Measurements from ENCODE around the gene CENPP. TPM values are rescaled to one million over a fixed set of nuclear protein-coding genes. Genes with fewer than 3 reads are reported as not detected.
"Not testable (repeated sequence)": the region's sequence is repeated elsewhere in the genome, so short reads cannot be mapped to it uniquely, and the experiment has no call there.

CENPP gene
- total RNA-seq, 1 donor from 2014 or later: 4.4 TPM

GRCh38 chr9:92590377-92590776 lies 264.6 kb downstream of the CENPP start:
- no peak for TF ChIP-seq CTCF (conservative IDR thresholded peaks at IDR 0.05; ENCODE audit: low read depth, low read length)
- no peak overlapping the region for H3K4me3 ChIP-seq (ENCODE audit: low read depth, low read length)
- DNase-seq (ENCODE audit: low read depth): no peak

- no peak overlapping the region for H3K4me3 ChIP-seq (ENCODE audit: low read depth, low read length)
- TF ChIP-seq CTCF (conservative IDR thresholded peaks at IDR 0.05; ENCODE audit: low read depth, low read length): no peak
- no peak for DNase-seq (ENCODE audit: low read depth)
These were observed 266.8 kb downstream of the CENPP start for GRCh38 chr9:92592537-92592936.

DNA sequence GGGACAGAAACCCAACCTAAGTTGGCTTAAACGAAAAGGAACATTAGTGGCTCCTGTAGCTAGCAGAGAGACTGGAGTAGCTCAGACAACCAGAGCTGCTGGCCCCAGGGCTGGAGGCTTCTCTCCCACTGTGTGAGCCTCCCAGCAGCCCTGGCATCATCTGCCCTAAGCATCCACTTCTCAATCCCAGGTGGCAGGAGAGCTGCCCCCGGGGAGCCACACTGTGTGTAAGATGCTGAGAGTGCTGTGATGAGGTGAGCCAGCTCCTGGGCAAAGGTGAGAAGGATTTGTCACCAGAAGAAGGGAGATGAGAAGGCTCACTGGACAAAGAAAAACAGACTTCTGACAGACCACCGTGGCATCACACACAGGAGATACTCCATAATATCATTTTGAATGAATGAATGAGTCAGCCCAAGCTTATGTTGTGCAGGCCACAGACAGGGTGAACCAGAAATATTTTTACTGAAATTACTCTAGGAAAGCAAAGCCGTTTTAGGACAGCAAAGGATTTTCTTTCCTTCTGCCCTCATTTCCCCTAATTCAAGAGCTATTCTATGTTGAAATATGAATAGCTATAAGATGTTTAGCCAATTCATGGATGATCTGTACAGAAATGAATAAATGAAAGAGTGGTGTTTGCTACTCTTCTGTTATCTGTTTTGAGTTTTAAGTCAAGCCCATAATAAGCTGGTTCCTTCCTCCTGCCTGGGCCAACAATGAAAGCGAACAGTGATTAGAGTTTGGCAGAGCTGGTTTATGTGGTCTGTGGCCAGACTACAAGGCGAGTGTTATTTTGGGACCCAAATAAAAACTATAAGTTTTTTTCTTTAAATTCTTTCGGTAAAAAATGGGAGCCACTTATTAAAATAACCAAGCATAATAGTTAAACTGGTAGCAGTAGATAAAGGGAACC lies 267.5 kb downstream of the CENPP start:
- TF ChIP-seq CTCF (conservative IDR thresholded peaks at IDR 0.05; ENCODE audit: low read depth, low read length): no peak
- no peak for DNase-seq (ENCODE audit: low read depth)
- H3K4me3 ChIP-seq (ENCODE audit: low read depth, low read length): no peak overlapping the region

- DNase-seq (ENCODE audit: low read depth); H3K4me3 ChIP-seq (ENCODE audit: low read depth, low read length): not testable (repeated sequence)
These were observed 269.3 kb downstream of the CENPP start for GRCh38 chr9:92595075-92595474.

GRCh38 chr9:92595930-92596329 lies 270.2 kb downstream of the CENPP start:
- no peak overlapping the region for H3K4me3 ChIP-seq (ENCODE audit: low read depth, low read length)
- TF ChIP-seq CTCF (conservative IDR thresholded peaks at IDR 0.05; ENCODE audit: low read depth, low read length): no peak
- no peak for DNase-seq (ENCODE audit: low read depth)

DNA sequence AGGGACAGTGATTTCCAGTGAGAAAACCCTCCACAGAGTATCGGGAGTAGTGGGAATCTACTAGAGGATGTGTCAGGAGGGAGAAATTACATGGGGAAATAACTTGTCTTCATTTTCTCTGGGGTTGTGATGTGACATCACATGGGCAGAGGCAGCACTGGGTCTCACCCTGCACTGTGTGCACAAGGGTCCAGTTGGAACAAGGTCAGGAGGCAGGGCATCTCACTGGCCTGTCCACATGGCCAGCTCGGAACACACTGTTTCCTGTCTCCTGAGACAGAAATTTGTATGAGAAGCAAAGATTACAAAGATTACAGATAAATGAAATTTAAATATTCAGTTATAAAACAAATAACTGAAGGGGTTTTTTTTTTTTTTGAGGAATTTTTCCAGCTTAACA lies 272.6 kb downstream of the CENPP start:
- DNase-seq (ENCODE audit: low read depth): no peak
- H3K4me3 ChIP-seq (ENCODE audit: low read depth, low read length): no peak overlapping the region
- TF ChIP-seq CTCF (conservative IDR thresholded peaks at IDR 0.05; ENCODE audit: low read depth, low read length): no peak

GRCh38 chr9:92599938-92600461 lies 274.2 kb downstream of the CENPP start:
- no peak for DNase-seq (ENCODE audit: low read depth)
- TF ChIP-seq CTCF (conservative IDR thresholded peaks at IDR 0.05; ENCODE audit: low read depth, low read length): no peak
- no peak overlapping the region for H3K4me3 ChIP-seq (ENCODE audit: low read depth, low read length)

All from epithelial cell of proximal tubule (primary cell).